ENCODE data around the gene CD93.

DNA sequence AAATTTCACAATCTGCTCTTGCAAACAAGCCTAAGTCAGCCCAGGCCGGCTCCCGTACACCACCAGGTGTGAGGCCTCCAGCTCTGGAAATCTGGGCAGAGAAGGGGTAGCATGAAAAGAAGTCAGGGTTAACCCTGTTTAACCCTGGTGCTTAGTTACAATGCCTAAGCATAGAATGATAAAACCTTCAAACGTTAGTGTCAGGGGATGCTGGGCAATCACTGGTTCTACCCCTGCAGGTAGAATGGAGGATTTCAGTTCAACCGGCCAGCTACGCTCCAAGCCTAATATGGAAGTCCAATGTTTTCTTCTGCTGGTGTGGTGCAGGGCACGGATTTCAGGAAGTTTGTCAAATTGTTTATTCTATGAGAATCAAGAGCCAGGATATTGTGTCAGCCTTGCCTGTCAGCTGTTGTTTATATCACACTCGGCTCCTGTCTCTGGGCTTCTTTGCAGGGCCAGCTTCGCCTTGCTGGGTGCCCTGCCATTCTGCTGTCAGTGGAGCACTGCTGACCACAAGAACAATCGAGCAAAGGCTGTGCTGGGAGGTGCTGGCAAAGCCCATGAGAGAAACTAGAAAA, 20.2 kb upstream of the CD93 start:
- TF ChIP-seq, protein P1, sequence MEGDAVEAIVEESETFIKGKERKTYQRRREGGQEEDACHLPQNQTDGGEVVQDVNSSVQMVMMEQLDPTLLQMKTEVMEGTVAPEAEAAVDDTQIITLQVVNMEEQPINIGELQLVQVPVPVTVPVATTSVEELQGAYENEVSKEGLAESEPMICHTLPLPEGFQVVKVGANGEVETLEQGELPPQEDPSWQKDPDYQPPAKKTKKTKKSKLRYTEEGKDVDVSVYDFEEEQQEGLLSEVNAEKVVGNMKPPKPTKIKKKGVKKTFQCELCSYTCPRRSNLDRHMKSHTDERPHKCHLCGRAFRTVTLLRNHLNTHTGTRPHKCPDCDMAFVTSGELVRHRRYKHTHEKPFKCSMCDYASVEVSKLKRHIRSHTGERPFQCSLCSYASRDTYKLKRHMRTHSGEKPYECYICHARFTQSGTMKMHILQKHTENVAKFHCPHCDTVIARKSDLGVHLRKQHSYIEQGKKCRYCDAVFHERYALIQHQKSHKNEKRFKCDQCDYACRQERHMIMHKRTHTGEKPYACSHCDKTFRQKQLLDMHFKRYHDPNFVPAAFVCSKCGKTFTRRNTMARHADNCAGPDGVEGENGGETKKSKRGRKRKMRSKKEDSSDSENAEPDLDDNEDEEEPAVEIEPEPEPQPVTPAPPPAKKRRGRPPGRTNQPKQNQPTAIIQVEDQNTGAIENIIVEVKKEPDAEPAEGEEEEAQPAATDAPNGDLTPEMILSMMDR (IDR thresholded peaks at IDR 0.05): no peak
- TF ChIP-seq E2F6 (IDR thresholded peaks at IDR 0.05; ENCODE audit: borderline replicate concordance, low read depth) (no peak), CHD4 (IDR thresholded peaks at IDR 0.05; ENCODE audit: borderline replicate concordance) (no peak), NR3C1 (IDR thresholded peaks at IDR 0.05) (no peak), CHD2 (IDR thresholded peaks at IDR 0.05; ENCODE audit: low read length, partially characterized antibody) (no peak), MAZ (IDR thresholded peaks at IDR 0.05; ENCODE audit: borderline replicate concordance, low read depth, low read length) (no peak), POLR2A (IDR thresholded peaks at IDR 0.05; ENCODE audit: low read length) (no peak), EP300 (IDR thresholded peaks at IDR 0.05) (no peak), BHLHE40 (IDR thresholded peaks at IDR 0.05; ENCODE audit: low read depth, low read length) (no peak), HDAC2 (IDR thresholded peaks at IDR 0.05) (no peak), MAFK (IDR thresholded peaks at IDR 0.05; ENCODE audit: partially characterized antibody) (no peak), EHMT2 (IDR thresholded peaks at IDR 0.05; ENCODE audit: low read depth) (no peak), KDM1A (IDR thresholded peaks at IDR 0.05; ENCODE audit: low read depth) (no peak)
